Esophagus squamous epithelium (tissue), 5 donors: ENCODE results near the gene RNF175. TPM values are rescaled to one million over a fixed set of nuclear protein-coding genes. Genes with fewer than 3 reads are reported as not detected.
A peak's percentile ranks its signal among the peaks of the same experiment; 100 is the strongest.

Experiments
- DNase-seq: peaks from one replicate; lab custom pipeline; 2025; lab: John Stamatoyannopoulos, UW
- H3K27ac ChIP-seq, 4 donors: fragments of 200-600 bp; sonication (generic); one replicate each; pipeline ENCODE4 v1.5.1; 2016 to 2019; ENCODE audit warnings: mild to moderate bottlenecking in 1 of 4
- H3K27me3 ChIP-seq, 4 donors: fragments of 200-600 bp; sonication (generic); 1 replicate in 3 of 4; 2 replicates in 1 of 4; pipeline versions ENCODE4 v1.5.1 to v1.6.0; 2017 to 2021; ENCODE audit warnings: antibody characterized with exemption in 1 of 4
- H3K36me3 ChIP-seq, 3 donors: fragments of 200-600 bp; sonication (generic); one replicate each; pipeline ENCODE4 v1.5.1; 2016 to 2019
- H3K4me1 ChIP-seq, 3 donors: fragments of 200-600 bp; sonication (generic); one replicate each; pipeline ENCODE4 v1.5.1; 2017 to 2019
- H3K4me3 ChIP-seq, 4 donors: fragments of 200-600 bp; sonication (generic); 1 replicate in 3 of 4; 2 replicates in 1 of 4; pipeline ENCODE4 v1.5.1; 2016 to 2019; ENCODE audit warnings: mild to moderate bottlenecking in 2 of 4, moderate library complexity in 1 of 4
- H3K9me3 ChIP-seq, 3 donors: fragments of 200-600 bp; sonication (generic); one replicate each; pipeline ENCODE4 v1.5.1; 2016 to 2019
- CTCF ChIP-seq, 6 experiments: fragments of 450-650 bp in 4 of 6; fragments of 200-600 bp in 2 of 6; sonication (generic) in 2 of 6; IDR thresholded peaks; one replicate each; pipeline ENCODE4 v1.5.1; 2016 to 2019; ENCODE audit warnings: antibody characterized with exemption in 6 of 6, mild to moderate bottlenecking in 4 of 6, moderate library complexity in 4 of 6
- POLR2A ChIP-seq, 4 donors: fragments of 450-650 bp; IDR thresholded peaks; one replicate each; pipeline ENCODE4 v1.6.1; 2017; ENCODE audit warnings: antibody characterized with exemption in 4 of 4, mild to moderate bottlenecking in 4 of 4, moderate library complexity in 3 of 4
- WGBS, 2 donors: methylation state at CpG; one replicate each; pipeline ENCODE4 v1.1.5; 2018; 5-methylcytosine and 5-hydroxymethylcytosine counted together
- intact Hi-C: fragments of 100-400 bp; cut with DNase I; formaldehyde crosslinking; loops from one replicate; pipeline ENCODE4 v1.15.0; 2022
- total RNA-seq, 4 donors: library from RNA; depleted of rRNA; stranded (reverse); fragments of >200 nt; gene quantifications; one replicate each; pipeline ENCODE4 v1.1.0, GENCODE V29; 2016
- donor health status: DM: yes; HTN: yes; CAD: no.

RNF175 gene
- total RNA-seq, 4 donors from 2014 or later, result 0.76 TPM; not detected in 3

GRCh38 chr4:153729895-153730294 lies 29.9 kb downstream of the RNF175 start:
- peaks cover 0 to 3% (median 0%) of the 10 kb centered on the region in 3 donors for H3K4me1 ChIP-seq
- DNase-seq, result no peak
- H3K27me3 ChIP-seq, result no peaks in the 10 kb centered on the region
- H3K4me3 ChIP-seq, result no peak overlapping the region
- intact Hi-C loops, result no loop called here
- peak overlapping the region in 1 of 4 donors; percentile 26 for H3K27ac ChIP-seq
- no peaks in the 10 kb centered on the region for H3K36me3 ChIP-seq
- no peaks in the 10 kb centered on the region for H3K9me3 ChIP-seq
- TF ChIP-seq CTCF (IDR thresholded peaks at IDR 0.05), result no peak
- TF ChIP-seq POLR2A (IDR thresholded peaks at IDR 0.05), result no peak
- 89 to 97% methylated on average over 2 of the region's 2 CpGs for WGBS, 2 donors

DNA sequence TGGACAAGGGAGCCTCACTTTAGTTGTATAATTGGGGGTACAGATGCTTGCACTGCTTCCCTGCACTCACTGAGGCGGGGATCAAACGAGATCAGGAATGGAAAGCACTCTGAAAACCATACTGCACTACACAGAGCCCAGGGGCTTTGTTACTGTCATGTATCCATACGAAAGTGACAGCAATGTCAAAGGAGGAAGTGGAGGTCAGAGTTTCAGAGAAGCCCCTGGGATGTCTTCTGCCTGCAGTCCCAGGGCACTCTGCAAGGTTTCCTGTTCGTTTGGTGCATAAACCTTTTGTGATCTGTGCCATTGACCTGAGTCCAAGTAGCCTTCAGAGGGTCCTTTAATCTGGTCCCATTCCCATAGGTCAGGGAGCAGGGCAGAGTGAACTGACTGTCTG lies 31.2 kb downstream of the RNF175 start:
- WGBS, 2 donors, result 63 to 88% methylated on average over 3 to 4 of the region's 4 CpGs
- TF ChIP-seq POLR2A (IDR thresholded peaks at IDR 0.05), result no peak
- no peak for TF ChIP-seq CTCF (IDR thresholded peaks at IDR 0.05)

DNA sequence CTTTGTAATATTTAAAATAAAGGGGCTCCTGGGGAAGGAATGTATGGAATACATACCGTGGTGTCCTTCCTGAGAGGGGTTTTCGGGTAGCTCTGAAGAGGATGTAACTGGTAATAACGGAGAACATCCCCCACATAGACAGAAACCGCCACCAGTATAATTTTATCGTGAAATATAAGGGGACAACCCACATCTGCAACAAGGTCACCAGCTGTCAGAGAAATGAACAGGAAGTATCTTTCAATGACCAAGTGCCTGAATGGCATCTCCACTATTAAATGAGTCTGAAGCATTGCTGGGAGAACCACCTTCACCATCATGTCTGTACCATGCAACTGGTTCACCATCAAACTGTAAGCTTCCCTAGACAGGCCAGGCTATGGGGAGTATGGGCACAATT lies 31.7 kb downstream of the RNF175 start:
- H3K27ac ChIP-seq, result no peak overlapping the region

More for the DNA sequence above, 31.2 kb downstream of the RNF175 start:
- DNase-seq, result no peak
- Histone ChIP-seq H3K4me3 (no peak overlapping the region), H3K36me3 (no peaks in the 10 kb centered on the region), H3K27me3 (no peaks in the 10 kb centered on the region), H3K4me1 (peaks cover 0 to 3% (median 0%) of the 10 kb centered on the region in 3 donors), H3K27ac (no peak overlapping the region), H3K9me3 (no peaks in the 10 kb centered on the region)
- intact Hi-C loops, result no loop called here

GRCh38 chr4:153725831-153726154 lies 34.0 kb downstream of the RNF175 start:
- Histone ChIP-seq H3K4me1 (no peaks in the 10 kb centered on the region), H3K36me3 (no peaks in the 10 kb centered on the region), H3K9me3 (no peaks in the 10 kb centered on the region), H3K4me3 (no peak overlapping the region), H3K27ac (no peak overlapping the region), H3K27me3 (no peaks in the 10 kb centered on the region)
- no peak for TF ChIP-seq CTCF (IDR thresholded peaks at IDR 0.05)
- no peak for TF ChIP-seq POLR2A (IDR thresholded peaks at IDR 0.05)
- WGBS, 2 donors, result 91 to 100% methylated on average over 1 of the region's 1 CpG
- DNase-seq, result no peak
- intact Hi-C loops, result no loop called here

More for the DNA sequence above, 31.7 kb downstream of the RNF175 start:
- TF ChIP-seq POLR2A (IDR thresholded peaks at IDR 0.05) (no peak), CTCF (IDR thresholded peaks at IDR 0.05) (no peak)
- Histone ChIP-seq H3K9me3 (no peaks in the 10 kb centered on the region), H3K27me3 (no peaks in the 10 kb centered on the region), H3K36me3 (no peaks in the 10 kb centered on the region), H3K4me3 (no peak overlapping the region), H3K4me1 (peaks cover 0 to 3% (median 0%) of the 10 kb centered on the region in 3 donors)
- intact Hi-C loops, result no loop called here
- 67 to 82% methylated on average over 5 of the region's 5 CpGs for WGBS, 2 donors
- no peak for DNase-seq

DNA sequence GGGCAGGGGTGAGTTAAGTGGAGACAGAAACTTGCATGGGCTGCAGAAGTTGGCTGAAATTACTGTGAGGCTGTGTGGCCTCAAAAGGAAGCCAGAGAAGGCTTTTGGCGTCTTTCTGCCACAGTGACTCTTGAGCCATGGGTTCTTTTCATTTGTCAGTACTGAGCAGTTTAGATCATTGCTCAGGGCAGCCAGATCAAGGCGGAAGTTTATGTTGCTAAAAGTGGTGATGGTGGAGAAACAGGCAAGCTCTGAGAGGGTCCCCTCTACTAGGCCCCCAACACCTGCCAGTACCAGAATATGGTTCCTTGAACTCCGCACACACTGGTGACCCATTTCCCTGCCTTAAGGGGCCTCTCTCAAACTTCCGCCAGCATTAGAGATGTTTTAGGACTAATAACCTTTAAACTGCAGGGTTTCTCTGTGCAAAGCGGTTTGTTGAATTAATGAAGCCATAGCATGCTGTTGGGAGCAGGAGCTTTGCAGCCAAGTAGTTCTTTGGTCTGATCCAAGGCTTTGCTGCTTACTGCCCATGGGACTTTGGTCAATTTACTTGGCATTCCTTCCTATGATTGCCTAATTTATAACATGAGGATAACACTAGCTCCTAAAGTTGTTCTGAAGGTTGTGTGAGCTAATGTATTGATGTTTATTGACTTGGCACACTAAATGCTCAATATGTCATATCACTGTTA lies 34.5 kb downstream of the RNF175 start:
- intact Hi-C loops, result no loop called here
- no peaks in the 10 kb centered on the region for H3K4me1 ChIP-seq
- no peak overlapping the region for H3K27ac ChIP-seq
- H3K4me3 ChIP-seq, result no peak overlapping the region
- H3K27me3 ChIP-seq, result no peaks in the 10 kb centered on the region
- WGBS, 2 donors, result 73 to 93% methylated on average over 5 of the region's 5 CpGs
- DNase-seq, result no peak
- no peaks in the 10 kb centered on the region for H3K9me3 ChIP-seq
- no peaks in the 10 kb centered on the region for H3K36me3 ChIP-seq
- no peak for TF ChIP-seq POLR2A (IDR thresholded peaks at IDR 0.05)
- no peak for TF ChIP-seq CTCF (IDR thresholded peaks at IDR 0.05)
